Hematopoietic multipotent progenitor cell treated with erythropoietin and hydrocortisone succinate and interleukin-3 and kit ligand, for 8 days (in vitro differentiated cells): ENCODE data around the gene FMNL1.

ENCODE experiments used
- DNase-seq: peaks from one replicate; pipeline ENCODE4 v3.0.0-alpha.2; 2015

FMNL1 gene

GRCh38 chr17:45223539-45224528 is 2.1 kb downstream of the FMNL1 start:
- no peak for DNase-seq

- no peak for DNase-seq
These were observed 3.0 kb downstream of the FMNL1 start for GRCh38 chr17:45224671-45225050.

GRCh38 chr17:45225051-45225700 is 3.5 kb downstream of the FMNL1 start:
- peak; percentile 50 for DNase-seq

DNA sequence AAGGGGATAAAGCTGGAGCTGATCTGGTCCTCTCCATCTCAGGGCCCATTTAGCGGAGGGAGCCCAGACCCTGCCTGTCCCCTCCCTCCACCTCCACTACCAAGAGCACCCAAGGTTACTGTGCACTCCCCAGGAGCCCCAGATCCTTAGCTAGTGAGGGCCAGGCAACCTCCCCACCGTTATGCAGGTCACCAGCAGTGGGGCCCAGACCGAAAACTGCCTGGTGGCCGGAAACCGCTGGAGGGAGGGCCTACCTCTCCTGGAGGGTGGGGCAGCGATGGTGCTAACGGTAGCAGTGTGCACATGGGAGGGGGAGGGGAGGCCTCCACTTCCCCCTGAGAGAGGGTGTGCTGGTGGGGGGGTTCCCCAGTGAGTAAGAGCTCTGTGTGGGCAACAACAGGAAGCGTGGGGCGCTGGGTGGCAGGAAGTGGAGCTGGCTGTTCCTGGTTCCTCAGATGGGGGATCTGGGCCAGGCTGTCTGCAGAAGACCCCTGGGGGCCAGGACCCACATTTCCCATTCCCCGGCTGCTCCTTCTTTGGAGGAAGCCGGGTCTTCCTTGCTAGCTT is 4.4 kb downstream of the FMNL1 start:
- peak; percentile 89 for DNase-seq

DNA sequence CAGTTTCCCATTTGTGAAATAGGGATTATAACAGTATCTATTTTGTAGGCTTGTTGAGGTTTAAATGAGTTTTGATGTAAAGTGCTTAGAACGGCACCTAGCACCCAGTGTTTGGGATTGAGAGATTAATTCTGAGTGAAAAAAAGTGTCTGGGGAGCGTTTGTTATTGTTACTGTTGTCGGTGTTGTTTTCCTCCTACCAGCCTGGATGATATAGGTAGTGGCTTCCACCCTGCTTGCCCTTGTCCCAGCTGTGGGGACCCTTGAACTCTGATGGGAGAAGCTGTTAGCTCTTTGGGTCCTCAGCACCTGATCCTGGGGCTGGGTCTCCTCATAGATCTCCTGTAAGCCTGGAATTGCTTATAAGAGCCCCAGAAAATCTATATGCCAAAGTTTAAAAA is 4.9 kb downstream of the FMNL1 start:
- DNase-seq, result no peak

DNA sequence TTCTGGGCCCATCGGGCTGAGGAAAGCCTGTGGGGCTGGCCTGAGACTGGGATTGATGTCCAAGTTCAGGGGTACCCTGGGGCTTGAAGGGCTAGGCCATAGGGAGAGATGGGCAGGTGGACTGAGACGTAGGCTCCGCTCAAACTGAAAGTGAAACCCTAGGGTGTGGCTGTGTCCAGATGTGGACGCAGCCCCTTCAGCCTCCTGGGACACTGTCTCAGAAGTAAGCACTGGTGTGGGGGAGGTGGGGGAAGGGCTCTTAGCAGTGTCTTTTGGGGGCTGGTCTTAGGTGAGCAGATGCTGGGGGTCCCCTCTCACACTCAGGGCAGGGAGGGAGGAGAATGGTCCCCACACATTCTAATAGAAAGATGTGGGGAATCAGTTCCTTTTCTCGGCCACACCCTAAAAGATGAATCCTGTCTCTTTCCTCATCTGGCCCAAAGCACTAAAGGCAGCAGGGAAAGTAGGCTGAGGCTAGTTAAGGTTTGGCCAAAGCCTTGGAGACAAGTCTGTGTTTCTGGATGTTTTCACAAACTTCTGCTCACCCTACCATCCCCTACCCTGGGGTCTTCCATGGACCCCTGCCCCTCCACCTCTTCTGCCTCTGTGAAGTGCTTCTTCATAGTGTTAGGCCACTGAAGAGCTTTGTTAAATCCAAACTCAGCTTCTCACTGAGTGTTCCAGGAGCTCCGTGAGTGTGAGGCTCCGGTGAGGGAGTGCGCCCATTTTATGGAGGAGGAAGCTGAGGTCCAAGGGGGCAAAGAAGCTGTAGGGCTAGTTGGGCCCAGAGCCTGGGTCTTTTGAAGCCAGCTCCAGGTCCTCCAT is 5.6 kb downstream of the FMNL1 start:
- no peak for DNase-seq

GRCh38 chr17:45227926-45228762 is 6.5 kb downstream of the FMNL1 start:
- DNase-seq, result no peak

DNA sequence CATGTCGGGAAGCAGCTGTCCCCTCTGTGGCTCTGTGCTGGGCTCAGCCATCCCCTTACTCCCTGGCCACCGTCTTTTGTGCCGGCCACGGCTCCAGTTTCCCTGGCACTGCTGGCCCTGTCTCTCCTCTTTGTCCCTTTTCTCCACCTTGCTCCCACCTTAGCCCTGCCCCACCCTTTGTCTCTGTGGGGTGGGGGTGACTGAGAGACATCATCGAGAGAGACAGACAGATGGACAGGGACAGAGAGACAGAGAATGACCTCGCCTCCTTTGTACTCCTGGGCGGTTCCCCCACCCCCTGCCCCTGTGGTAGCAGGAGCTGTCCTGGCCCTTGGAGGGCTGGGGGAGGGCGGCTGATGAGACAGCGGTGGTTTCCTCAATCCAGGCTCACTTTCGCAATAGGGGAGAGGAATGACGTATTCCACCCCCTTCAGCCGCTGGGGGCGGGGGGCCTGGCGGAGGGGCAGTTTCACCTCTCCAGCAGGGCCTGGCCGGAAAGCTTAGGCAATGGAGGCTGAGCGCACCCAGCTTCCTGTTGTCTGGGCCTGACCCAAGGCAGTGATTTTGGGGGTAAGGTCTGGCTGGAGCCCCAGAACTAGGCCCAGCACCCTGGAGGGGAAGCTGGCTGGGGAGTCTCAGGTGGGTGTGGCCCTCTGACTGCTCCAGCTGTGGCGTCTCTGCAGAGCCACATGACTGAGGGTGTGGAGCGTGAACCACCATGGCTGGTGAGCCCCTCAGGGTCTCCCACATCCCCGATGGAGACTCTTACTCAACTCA is 7.3 kb downstream of the FMNL1 start:
- peak; percentile 57 for DNase-seq

DNA sequence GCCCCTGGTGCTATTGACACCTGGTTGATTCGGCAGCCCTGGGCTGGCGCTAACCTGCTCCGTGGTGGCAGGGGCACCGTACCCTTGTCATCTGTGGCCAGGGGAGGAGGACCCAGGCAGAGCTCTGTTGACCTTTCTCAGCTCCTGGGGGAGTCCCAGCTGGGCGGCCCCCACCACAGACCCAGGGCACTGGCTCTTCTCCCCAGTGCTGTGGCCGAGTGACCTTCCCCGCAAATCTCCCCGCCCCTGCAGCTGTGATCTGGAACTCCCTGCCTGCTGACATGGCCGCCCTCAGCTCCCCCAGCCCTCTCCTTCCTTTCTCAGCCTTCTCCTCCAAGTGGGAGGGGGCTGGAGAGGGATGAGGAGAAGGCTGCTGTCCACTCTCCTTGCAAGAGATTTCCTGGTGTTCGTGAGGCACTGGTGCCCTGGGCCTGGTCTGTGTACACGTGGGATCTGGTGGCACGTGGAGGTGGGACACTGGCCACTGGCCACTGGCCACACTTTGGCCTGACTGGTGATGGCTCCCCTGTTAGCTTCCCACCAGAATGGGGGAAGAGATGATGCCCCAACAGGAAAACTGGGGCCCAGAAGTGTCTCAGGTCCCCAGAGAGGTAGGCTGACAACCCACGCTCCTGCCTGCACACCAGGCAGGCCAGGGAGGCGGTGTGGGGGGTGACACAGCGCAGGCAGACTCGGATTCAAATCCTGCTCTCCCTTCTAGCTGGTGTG is 8.2 kb downstream of the FMNL1 start:
- DNase-seq, result no peak

DNA sequence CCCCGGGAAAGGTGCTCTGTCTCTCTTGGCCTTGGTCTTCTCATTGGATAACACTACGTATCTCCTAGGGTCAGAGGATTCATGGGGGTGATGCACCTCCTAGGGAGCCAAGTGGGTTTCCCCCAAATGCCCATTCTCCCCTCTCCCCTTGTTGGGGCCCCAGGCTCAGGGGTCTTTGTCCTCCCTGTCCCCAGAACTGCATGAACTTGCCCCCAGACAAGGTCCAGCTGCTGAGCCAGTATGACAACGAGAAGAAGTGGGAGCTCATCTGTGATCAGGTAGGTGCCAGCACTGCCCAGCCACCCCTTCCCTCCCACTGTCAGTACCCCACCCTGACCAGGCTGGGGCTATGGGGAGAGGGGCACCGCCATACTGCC is 8.7 kb downstream of the FMNL1 start:
- no peak for DNase-seq

- no peak for DNase-seq
These were observed 9.2 kb downstream of the FMNL1 start for GRCh38 chr17:45230787-45231480.

GRCh38 chr17:45231481-45232116 is 9.9 kb downstream of the FMNL1 start:
- no peak for DNase-seq

GRCh38 chr17:45232514-45233422 is 11.1 kb downstream of the FMNL1 start:
- DNase-seq, result no peak

DNA sequence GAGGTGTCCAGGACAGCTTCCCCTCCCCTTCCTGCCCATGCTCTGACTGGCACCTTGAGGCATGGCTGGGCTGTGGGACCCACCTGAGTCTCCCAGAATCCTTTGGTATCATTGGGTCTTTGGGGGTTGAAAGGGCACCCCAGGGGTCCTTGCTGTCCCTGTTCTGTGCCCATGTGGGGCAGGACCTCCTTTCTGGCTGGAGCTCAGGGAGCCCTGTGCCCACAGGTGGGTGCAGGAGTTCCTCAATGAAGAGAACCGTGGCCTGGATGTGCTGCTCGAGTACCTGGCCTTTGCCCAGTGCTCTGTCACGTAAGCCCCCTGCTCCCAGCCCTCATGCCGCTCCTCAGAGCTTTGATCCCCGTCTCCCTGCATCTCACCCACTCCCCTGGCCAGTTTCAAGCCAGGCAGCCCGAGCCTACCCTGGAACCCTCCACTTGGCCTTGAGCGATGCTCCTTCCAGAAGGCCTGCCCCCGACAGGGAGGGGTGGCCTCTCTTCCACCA is 11.8 kb downstream of the FMNL1 start:
- DNase-seq, result no peak

DNA sequence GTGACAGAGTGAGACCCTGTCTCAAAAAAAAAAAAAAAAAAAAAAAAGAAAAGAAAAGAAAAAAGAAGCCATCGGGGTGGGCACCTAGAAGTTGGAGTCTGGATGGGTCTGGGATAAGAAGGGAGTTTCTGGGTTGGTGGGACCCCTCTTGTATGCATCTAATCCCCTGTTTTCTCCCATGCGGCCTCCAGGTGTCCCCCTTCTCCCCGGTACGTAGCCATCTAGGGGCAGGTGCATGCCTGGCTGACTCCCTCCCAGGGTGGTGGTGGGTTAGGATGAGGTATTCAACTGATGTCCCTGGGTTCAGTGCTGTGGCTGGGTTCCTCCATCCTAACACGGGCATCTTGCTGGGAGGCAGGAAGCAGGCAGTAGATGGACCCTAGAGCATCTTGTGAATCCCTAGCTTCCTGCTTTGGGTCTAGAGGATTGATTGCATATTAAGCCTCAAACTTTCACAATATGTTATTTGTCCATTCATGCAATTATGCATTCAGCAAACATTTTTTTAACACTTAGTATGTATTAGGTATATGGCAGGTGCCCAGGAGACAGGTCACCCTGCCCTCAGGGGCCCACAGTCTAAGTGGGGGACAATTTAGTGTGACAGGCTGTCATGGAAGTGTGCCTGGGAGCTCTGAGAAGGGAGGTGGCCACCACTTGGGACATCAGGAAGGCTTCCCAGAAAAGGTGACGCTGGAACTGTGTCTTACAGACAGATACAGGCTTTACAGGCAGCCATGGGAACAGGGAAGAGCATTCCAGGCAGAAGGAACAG is 13.1 kb downstream of the FMNL1 start:
- DNase-seq, result no peak

DNA sequence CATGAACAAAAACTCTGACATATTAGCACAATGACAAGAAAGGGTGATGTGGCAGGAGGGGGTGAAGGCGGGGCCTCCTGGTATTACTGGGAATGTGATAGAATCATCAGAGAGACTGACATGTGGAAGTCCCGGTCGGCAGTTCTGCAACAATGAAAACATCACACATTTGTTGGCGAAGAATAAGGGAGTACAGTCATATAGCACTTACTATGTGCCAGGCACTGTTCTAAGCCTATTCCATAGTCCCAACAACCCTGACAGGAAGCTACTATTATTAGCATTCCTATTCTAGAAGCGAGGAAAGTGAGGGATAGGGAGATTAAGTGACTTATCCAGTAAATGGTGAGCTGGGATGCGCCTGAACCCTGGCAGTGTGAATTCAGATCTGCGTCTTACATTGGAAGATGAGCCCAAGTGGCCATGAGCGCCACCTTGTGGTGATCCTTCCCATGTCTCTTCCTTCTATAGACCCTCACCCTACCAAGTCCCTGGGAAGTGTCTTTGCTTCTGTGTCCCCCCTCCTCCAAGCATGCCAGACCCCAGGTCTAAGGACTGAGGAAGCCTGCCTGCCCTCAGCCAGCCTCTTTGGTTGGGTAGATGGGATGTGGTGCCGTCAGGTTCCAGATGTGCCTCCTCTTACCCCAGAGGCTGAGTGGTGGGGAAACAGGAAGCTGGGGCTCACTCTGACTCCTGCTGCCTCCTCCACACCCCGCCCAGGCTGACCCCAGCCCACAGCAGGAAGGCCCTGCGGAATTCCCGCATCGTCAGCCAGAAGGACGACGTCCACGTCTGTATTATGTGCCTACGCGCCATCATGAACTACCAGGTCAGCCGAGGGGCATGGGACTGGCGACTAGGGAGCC is 14.0 kb downstream of the FMNL1 start:
- DNase-seq, result peak; percentile 80
